ENCODE results near the gene OSBP. TPM values are rescaled to one million over a fixed set of nuclear protein-coding genes. Genes with fewer than 3 reads are reported as not detected.

The OSBP gene
- polyA plus RNA-seq, 2 of the 4 experiments (the other 2 are of a cell fraction): 25.9 to 31.7 TPM

DNA sequence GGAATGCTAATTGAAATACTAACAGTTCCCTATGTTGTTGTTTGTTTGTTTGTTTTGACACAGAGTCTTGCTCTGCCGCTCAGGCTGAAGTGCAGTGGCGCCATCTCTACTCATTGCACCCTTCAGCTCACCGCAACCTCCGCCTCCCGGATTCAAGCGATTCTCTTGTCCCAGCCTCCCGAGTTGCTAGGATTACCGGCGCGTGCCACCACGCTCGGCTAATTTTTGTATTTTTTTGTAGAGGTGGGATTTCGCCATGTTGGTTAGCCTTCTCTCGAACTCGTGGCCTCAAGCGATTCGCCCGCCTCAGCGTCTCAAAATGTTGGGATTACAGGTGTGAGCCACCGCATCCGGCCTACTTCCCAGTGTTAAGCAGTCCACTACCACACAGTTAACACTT, 62.3 kb downstream of the OSBP start:
- Histone ChIP-seq H3K4me3 (no peak overlapping the region), H3K4me1 (peaks cover 23% of the 10 kb centered on the region), H3K4me2 (no peak overlapping the region), H3K27ac (no peak overlapping the region), H3K9me3 (no peaks in the 10 kb centered on the region)
- CTCF ChIA-PET: interaction anchor here (1.3 to 5.2 kb wide), 2 partner anchors 10 to 16 kb away, joined by 3 to 28 read pairs; no protein-coding TSS in a partner anchor
- POLR2A ChIA-PET: no interaction called here
- 92% methylated on average over 21 of the region's 21 CpGs for WGBS (ENCODE audit: missing lambda C conversion rate)
- TF ChIP-seq, protein P1, sequence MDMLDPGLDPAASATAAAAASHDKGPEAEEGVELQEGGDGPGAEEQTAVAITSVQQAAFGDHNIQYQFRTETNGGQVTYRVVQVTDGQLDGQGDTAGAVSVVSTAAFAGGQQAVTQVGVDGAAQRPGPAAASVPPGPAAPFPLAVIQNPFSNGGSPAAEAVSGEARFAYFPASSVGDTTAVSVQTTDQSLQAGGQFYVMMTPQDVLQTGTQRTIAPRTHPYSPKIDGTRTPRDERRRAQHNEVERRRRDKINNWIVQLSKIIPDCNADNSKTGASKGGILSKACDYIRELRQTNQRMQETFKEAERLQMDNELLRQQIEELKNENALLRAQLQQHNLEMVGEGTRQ (IDR thresholded peaks at IDR 0.05): no peak
- TF ChIP-seq CBX8 (IDR thresholded peaks at IDR 0.05) (no peak), CHD2 (IDR thresholded peaks at IDR 0.05; ENCODE audit: low read length, partially characterized antibody) (no peak), BCL3 (IDR thresholded peaks at IDR 0.05) (no peak), HOXA7 (CRISPR knock-in tag; IDR thresholded peaks at IDR 0.05) (no peak), RFX5 (IDR thresholded peaks at IDR 0.05) (no peak)
- TF ChIP-seq, protein P2, sequence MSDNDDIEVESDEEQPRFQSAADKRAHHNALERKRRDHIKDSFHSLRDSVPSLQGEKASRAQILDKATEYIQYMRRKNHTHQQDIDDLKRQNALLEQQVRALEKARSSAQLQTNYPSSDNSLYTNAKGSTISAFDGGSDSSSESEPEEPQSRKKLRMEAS (IDR thresholded peaks at IDR 0.05): no peak
- FAIRE-seq: no peak
- DNase-seq (ENCODE audit: low read depth in 1 of 2, low spot score in 1 of 2): no peak
- ATAC-seq: no peak

DNA sequence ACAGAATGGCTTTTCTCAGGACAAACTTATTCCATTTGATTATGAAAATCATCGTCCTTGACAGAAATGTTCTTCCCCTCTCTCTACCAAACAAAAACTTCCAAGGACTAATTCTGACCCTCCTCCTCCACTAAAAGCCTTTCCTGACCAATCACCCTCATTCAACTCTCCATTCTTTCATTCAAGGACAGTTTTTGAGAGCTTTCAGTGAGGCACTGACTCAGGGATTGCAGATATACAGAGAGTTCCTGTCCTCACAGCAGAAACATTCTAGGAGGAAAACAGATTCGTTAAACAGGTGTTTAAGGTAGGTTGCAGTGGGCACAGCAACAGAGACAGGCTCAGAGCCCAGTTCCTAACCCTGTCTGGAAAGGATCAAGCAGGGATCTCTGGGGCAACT, 62.7 kb downstream of the OSBP start:
- FAIRE-seq (no peak), DNase-seq (ENCODE audit: low read depth in 1 of 2, low spot score in 1 of 2) (no peak)
- CTCF ChIA-PET: interaction anchor here (0.7 to 5.2 kb wide), 2 partner anchors 15 to 50 kb away, joined by 3 to 28 read pairs; no protein-coding TSS in a partner anchor

More for the DNA sequence above, 62.7 kb downstream of the OSBP start:
- TF ChIP-seq REST (IDR thresholded peaks at IDR 0.05) (no peak), TFCP2L1 (CRISPR knock-in tag; IDR thresholded peaks at IDR 0.05) (no peak), ZSCAN20 (CRISPR knock-in tag; IDR thresholded peaks at IDR 0.05) (no peak), HOXB5 (CRISPR knock-in tag; IDR thresholded peaks at IDR 0.05) (no peak), MYC (IDR thresholded peaks at IDR 0.05; ENCODE audit: borderline replicate concordance, low read length) (no peak), CTCF (IDR thresholded peaks at IDR 0.05) (no peak), RARB (CRISPR knock-in tag; IDR thresholded peaks at IDR 0.05) (no peak), GATA3 (IDR thresholded peaks at IDR 0.05; ENCODE audit: borderline replicate concordance) (no peak), CEBPB (IDR thresholded peaks at IDR 0.05) (no peak), BHLHE40 (IDR thresholded peaks at IDR 0.05; ENCODE audit: low read depth, low read length) (no peak), EHMT2 (IDR thresholded peaks at IDR 0.05; ENCODE audit: low read depth) (no peak)
- TF ChIP-seq, protein P3, sequence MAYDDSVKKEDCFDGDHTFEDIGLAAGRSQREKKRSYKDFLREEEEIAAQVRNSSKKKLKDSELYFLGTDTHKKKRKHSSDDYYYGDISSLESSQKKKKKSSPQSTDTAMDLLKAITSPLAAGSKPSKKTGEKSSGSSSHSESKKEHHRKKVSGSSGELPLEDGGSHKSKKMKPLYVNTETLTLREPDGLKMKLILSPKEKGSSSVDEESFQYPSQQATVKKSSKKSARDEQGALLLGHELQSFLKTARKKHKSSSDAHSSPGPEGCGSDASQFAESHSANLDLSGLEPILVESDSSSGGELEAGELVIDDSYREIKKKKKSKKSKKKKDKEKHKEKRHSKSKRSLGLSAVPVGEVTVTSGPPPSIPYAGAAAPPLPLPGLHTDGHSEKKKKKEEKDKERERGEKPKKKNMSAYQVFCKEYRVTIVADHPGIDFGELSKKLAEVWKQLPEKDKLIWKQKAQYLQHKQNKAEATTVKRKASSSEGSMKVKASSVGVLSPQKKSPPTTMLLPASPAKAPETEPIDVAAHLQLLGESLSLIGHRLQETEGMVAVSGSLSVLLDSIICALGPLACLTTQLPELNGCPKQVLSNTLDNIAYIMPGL (CRISPR knock-in tag; IDR thresholded peaks at IDR 0.05; ENCODE audit: borderline replicate concordance): no peak
- TF ChIP-seq, protein P2 (IDR thresholded peaks at IDR 0.05): no peak
- Histone ChIP-seq H3K4me2 (peak overlapping the region; percentile 82), H3K27ac (peak overlapping the region; percentile 7 to 95; a peak in 4 of 6 replicates), H3K4me1 (peaks cover 24% of the 10 kb centered on the region), H3K4me3 (peak overlapping the region; percentile 68; the same call in 2 of the 3 replicates), H3K9me3 (no peaks in the 10 kb centered on the region)
- 73% methylated on average over 2 of the region's 2 CpGs for WGBS (ENCODE audit: missing lambda C conversion rate)
- no peak for ATAC-seq
- POLR2A ChIA-PET: no interaction called here
